Activated T-cell treated with anti-CD3 and anti-CD28 coated beads for 1 hour (primary cell): ENCODE data around the gene IL1RAPL1.

Experiments used
- DNase-seq: peaks from one replicate; pipeline ENCODE4 v3.0.0-alpha.2; 2020; ENCODE audit warnings: low read depth

IL1RAPL1 gene

DNA sequence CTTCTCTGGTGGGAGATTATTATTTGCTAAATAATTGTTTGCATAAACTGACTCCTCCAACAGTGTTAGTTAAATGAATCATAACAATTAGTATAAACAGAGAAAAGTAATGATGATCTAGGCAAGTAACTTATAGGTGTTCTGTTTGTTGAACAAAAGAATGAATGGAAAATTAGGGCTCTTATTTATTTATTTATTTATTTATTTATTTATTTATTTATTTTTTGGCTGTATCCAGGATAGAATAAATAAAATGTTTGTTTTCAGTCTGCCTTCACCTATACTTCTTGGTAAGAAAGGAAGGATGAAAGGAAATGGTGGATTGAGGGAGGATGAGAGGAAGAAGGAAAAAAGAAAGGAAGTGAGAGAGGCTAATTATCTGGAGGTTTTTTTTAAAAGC, 1066.5 kb downstream of the IL1RAPL1 start:
- DNase-seq: no peak

DNA sequence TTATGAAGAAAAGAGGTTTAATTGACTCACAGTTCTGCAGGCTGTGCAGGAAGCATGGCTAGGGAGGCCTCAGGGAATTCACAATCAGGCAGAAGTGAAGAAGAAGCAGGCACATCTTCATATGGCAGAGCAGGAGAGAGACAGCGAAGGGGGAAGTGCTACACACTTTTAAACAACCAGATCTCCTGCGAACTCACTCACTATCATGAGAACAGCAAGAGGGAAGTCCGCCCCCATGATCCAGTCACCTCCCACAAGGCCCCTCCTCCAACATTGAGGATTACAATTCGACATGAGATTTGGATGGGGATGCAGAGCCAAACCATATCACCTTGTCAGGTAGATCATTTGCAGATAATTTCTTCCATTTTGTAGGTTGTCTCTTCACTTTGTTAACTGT, 1072.7 kb downstream of the IL1RAPL1 start:
- DNase-seq: no peak

DNA sequence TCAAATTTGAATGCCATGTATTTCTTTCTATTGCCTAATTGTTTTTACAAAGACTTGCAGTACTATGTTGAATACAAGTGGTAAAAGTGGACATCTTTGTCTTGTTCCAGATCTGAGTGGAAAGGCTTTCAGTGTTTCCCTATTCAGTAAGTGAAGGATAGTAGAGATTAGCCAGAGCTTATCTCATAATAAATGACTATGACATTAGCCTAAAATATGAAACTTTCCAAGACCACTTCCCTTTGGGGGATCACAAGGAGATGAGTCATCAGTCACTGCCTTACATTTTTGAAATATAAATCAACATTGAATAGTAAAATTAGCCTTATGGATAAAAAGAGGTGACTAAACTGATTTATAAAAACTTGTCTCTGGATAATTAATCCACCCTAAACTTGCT, 1074.0 kb downstream of the IL1RAPL1 start:
- no peak for DNase-seq

GRCh38 chrX:29662101-29662500, 1074.9 kb downstream of the IL1RAPL1 start:
- DNase-seq: no peak

- DNase-seq: no peak
Measured at GRCh38 chrX:29662759-29663503, 1075.7 kb downstream of the IL1RAPL1 start.

DNA sequence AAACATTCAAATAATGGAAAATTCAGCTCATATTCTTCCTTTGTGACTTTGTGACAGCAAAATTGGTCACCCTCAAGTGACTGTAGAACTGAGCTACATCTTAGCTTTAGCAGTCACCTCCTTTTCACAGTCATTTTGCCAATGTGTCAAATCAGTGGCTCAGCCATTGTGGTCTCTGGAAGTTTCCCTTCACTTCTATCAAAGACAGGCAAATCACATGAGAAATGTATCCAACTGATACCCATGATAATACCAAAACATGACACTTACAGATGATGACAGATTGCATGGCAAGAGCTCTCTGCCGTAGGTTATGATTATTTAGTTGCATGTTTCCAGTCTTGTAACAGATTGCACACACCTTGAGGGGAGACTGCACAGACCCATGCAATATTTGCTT, 1078.3 kb downstream of the IL1RAPL1 start:
- no peak for DNase-seq

GRCh38 chrX:29666366-29666765, 1079.1 kb downstream of the IL1RAPL1 start:
- no peak for DNase-seq

- DNase-seq: no peak
Measured at GRCh38 chrX:29671421-29671820, 1084.2 kb downstream of the IL1RAPL1 start.

DNA sequence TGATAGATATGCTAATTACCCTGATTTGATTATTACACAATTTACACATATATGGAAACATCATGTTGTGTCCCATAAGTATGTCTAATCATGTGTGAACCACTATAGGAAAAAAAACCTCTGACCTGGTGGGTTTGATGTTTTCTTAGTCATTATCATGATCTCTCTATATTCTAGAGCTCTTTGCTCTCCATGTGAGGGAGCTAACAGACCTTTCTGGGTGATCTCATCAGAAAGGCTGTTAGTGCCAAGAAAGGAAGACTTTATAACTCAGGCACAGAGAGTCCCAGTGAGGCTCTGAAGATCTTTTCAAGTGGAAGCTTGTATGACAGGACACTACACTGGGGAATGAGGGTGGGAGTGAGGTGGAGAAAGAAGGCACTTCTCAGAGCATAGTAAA, 1100.4 kb downstream of the IL1RAPL1 start:
- no peak for DNase-seq

DNA sequence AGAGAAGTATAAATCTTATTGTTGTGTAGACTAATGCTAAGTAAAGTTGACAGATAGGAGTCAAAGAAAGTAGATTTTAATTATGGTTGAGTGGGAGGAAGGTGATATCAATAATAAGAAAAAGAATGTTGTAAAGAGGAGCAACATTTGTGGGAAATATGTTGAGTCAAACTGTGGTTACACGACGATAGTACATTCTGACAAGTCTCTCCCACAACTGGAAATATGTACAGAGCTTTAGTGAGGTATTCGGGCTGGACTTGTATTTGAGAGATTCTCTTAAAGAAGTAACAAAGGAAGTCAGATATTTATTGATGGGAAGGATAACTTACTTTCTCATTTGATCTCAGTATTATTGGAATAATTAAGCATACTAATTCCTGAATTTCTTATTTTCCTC, 1102.8 kb downstream of the IL1RAPL1 start:
- no peak for DNase-seq

- no peak for DNase-seq
Measured at GRCh38 chrX:29691044-29691443, 1103.8 kb downstream of the IL1RAPL1 start.

- DNase-seq: no peak
Measured at GRCh38 chrX:29693912-29694311, 1106.7 kb downstream of the IL1RAPL1 start.

DNA sequence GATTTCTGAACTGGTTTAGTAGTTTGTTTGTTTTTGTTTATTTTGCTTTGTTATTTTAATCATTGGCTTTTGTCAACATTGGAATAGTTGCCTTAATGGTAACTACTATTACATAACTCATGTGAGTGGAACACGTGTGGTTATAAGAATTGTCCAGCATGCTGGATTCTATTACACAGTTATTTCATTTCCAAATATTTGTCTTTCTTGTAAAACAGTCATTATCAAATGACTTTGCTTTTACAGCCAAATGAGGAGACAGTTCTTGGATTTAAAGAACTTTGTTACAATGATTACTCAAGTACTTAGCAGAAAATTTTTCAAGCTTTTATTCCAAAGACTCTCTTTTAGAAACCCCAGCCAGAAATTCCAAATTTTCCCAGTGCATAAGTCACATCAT, 1112.0 kb downstream of the IL1RAPL1 start:
- no peak for DNase-seq

- no peak for DNase-seq
Measured at GRCh38 chrX:29707088-29707487, 1119.8 kb downstream of the IL1RAPL1 start.

GRCh38 chrX:29721152-29721551, 1133.9 kb downstream of the IL1RAPL1 start:
- DNase-seq: no peak

DNA sequence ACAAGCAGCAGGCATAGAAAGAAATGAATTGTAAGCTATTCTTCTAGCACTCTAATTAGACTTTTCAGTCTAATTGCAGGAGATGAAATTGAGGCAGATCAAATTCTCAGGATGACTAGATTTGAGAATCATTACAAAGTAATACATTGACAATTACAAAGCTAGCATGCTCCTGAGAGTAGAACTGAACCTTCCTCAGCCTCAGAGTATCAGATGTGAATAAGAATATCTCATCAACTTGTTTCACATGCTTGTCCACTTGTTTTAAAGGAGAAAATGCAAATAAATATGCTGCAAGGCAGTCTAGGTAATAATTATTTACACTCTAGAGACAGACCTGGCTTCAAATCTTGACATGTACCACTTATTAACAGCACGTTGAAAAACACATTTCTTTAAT, 1137.1 kb downstream of the IL1RAPL1 start:
- DNase-seq: no peak

DNA sequence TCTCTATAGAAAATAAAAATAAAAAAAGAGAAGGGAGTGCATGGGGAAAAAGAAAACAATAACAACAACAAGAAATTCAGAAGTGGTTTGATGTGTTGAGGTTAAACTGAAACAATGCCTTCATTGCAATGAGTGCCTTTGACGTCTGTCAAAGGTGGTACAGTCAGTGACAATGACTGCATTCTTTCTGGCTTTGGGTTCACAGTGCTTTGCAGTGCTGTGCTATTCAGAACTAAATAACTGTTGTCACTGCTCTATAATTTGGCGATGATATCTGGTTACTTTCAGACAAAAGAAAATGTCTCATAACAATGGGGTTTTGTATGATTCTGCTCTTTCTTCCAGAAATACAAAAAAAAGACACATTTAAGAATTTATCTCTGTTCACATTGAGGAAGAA, 1139.6 kb downstream of the IL1RAPL1 start:
- DNase-seq: no peak

DNA sequence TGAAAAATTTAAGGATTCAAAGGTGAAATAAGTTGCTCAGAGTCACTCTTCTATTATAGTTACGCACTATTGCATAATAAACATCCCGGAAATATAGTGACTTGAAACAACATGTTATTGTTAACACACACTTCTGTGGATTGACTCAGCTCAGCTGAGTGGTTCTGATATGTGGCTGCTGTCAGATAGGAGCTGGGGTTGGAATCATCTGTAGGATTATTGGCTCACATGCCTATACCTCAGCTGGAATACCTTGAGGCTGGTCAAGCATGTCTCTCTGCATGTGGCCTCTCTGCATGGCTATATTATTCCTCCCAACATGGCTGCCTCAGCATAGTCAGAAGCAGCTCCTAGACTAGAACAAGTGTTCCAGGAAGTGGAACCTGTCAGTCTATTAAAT, 1141.4 kb downstream of the IL1RAPL1 start:
- no peak for DNase-seq

- DNase-seq: no peak
Measured at GRCh38 chrX:29744966-29745365, 1157.7 kb downstream of the IL1RAPL1 start.

DNA sequence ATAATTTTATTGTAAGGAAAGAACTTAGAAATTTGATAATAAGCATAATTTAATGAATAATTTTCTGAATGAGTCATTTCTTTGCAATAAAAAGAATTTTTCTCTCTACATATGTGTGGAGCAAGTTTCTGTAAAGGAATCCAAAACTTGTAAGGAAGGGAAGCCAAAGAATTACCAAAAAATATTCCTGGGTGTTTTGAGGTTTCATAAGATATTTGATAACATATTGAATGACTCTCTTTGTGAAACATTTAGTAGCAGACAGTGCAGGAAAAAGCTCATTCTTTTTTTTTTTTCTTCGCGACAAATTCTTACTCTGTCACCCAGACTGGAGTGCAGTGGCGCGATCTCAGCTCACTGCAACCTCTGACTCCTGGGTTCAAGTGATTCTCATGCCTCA, 1159.1 kb downstream of the IL1RAPL1 start:
- no peak for DNase-seq

- no peak for DNase-seq
Measured at GRCh38 chrX:29762006-29762405, 1174.8 kb downstream of the IL1RAPL1 start.

GRCh38 chrX:29775890-29776289, 1188.6 kb downstream of the IL1RAPL1 start:
- no peak for DNase-seq

- DNase-seq: no peak
Measured at GRCh38 chrX:29787656-29788055, 1200.4 kb downstream of the IL1RAPL1 start.

- DNase-seq: no peak
Measured at GRCh38 chrX:29788991-29789699, 1201.9 kb downstream of the IL1RAPL1 start.
